ENCODE results near the gene ACSF3. TPM values are rescaled to one million over a fixed set of nuclear protein-coding genes. Genes with fewer than 3 reads are reported as not detected.
"Not testable (repeated sequence)": the region's sequence is repeated elsewhere in the genome, so short reads cannot be mapped to it uniquely, and the experiment has no call there.

Gene ACSF3
- total RNA-seq, 4 donors from 2014 or later = 17.8 to 20.7 (median 19.4) TPM

DNA sequence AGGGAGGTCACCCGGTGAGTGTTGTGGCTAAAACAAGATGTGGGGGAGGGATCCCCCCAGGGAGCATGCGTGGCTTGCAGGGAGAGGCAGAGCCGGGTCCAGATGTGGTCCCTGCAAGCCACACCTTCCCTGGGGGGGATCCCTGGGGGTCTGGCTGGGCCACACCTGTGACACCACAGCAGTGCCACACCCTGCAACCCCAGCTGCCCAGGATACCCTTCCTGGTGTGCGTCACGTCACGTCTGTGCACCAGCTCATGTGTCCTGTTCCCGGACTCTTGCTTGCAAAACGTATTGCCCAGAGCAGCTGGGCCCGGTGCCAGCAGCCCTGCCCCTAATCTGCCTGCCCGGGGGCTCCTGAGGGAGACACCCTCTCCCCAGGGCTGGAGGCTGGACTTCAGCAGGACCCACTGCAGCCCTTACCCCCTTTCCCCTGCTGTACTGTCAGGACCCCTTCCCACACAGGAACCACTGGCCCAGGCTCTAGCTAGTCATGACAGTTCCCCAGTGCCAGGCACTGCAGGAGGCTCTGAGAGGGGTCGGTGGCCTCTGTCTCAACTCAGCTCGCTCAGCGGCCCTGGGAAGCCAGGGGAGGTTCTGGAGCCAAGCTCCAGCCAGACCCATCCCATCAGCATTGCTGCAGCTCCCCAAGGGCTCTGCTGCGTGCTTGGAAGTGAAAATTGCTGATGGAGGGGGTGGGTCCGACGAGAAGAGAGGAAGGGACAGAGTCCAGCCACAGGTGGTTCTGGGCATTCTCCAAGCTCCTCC is 25.8 kb upstream of the ACSF3 start:
- Histone ChIP-seq H3K4me1 (no peaks in the 10 kb centered on the region), H3K27ac (no peak overlapping the region), H3K36me3 (no peaks in the 10 kb centered on the region), H3K27me3 (peaks cover 21 to 40% (median 32%) of the 10 kb centered on the region in 3 donors), H3K4me3 (no peak overlapping the region), H3K9me3 (no peaks in the 10 kb centered on the region)
- ATAC-seq (no peak), DNase-seq (no peak)
- intact Hi-C loops (cut with DNase I; ENCODE audit: low total_unique reads) = no loop called here
- in situ Hi-C loops (cut with MboI; ENCODE audit: low sequenced_read_pairs in 4 of 4) = no loop called here
- TF ChIP-seq, protein P1, sequence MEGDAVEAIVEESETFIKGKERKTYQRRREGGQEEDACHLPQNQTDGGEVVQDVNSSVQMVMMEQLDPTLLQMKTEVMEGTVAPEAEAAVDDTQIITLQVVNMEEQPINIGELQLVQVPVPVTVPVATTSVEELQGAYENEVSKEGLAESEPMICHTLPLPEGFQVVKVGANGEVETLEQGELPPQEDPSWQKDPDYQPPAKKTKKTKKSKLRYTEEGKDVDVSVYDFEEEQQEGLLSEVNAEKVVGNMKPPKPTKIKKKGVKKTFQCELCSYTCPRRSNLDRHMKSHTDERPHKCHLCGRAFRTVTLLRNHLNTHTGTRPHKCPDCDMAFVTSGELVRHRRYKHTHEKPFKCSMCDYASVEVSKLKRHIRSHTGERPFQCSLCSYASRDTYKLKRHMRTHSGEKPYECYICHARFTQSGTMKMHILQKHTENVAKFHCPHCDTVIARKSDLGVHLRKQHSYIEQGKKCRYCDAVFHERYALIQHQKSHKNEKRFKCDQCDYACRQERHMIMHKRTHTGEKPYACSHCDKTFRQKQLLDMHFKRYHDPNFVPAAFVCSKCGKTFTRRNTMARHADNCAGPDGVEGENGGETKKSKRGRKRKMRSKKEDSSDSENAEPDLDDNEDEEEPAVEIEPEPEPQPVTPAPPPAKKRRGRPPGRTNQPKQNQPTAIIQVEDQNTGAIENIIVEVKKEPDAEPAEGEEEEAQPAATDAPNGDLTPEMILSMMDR (IDR thresholded peaks at IDR 0.05 in 4 of 5, conservative IDR thresholded peaks at IDR 0.05 in 1 of 5) = no peak
- TF ChIP-seq POLR2A (IDR thresholded peaks at IDR 0.05) = no peak

DNA sequence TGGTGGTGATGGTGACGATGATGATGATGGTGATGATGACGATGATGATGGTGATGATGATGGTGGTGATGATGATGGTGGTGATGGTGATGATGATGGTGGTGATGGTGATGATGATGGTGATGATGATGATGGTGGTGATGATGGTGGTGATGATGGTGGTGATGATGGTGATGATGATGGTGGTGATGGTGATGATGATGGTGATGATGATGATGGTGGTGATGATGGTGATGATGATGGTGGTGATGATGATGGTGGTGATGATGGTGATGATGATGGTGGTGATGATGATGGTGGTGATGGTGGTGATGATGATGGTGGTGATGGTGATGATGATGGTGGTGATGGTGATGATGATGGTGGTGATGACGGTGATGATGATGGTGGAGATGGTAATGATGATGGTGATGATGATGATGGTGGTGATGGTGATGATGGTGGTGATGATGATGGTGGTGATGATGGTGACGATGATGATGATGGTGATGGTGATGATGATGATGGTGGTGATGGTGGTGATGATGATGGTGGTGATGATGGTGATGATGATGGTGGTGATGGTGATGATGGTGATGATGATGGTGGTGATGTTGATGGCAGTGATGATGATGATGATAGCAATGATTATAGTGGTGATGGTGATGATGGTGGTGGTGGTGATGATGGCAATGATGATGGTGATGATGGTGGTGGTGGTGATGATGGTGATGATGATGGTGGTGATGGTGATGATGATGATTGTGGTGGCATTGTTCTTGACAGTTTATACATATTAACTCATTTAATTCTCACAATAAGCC is 24.6 kb upstream of the ACSF3 start:
- DNase-seq; H3K27ac ChIP-seq; ATAC-seq; H3K4me3 ChIP-seq; in situ Hi-C loops (cut with MboI; ENCODE audit: low sequenced_read_pairs in 4 of 4); H3K4me1 ChIP-seq; H3K36me3 ChIP-seq; intact Hi-C loops (cut with DNase I; ENCODE audit: low total_unique reads); H3K9me3 ChIP-seq: not testable (repeated sequence)
- peaks cover 21 to 47% (median 39%) of the 10 kb centered on the region in 3 donors for H3K27me3 ChIP-seq

DNA sequence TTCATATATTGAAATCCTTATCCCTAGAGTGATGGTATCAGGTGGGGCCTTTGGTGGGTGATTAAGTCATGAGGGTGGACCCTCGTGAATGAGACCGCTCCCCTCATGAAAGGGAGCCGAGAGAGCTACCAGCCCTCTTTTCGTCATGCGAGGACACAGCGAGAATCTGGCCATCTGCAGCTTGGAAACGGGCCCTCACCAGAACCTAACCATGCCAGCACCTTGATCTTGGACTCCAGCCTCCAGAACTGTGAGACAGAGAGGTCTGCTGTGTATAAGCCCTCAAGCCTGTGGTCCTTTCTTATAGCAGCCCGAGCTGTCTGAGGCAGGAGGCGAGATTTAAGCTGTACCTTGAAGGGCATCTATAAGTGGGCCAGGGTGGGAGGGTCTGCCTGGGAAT is 23.7 kb upstream of the ACSF3 start:
- ATAC-seq = no peak
- Histone ChIP-seq H3K9me3 (no peaks in the 10 kb centered on the region), H3K4me3 (no peak overlapping the region), H3K4me1 (no peaks in the 10 kb centered on the region), H3K27me3 (peaks cover 21 to 47% (median 39%) of the 10 kb centered on the region in 3 donors), H3K36me3 (no peaks in the 10 kb centered on the region), H3K27ac (no peak overlapping the region)
- in situ Hi-C loops (cut with MboI; ENCODE audit: low sequenced_read_pairs in 4 of 4) (no loop called here), intact Hi-C loops (cut with DNase I; ENCODE audit: low total_unique reads) (no loop called here)
- TF ChIP-seq, protein P1 (IDR thresholded peaks at IDR 0.05 in 4 of 5, conservative IDR thresholded peaks at IDR 0.05 in 1 of 5) = no peak
- no peak for TF ChIP-seq POLR2A (IDR thresholded peaks at IDR 0.05)
- DNase-seq = no peak

DNA sequence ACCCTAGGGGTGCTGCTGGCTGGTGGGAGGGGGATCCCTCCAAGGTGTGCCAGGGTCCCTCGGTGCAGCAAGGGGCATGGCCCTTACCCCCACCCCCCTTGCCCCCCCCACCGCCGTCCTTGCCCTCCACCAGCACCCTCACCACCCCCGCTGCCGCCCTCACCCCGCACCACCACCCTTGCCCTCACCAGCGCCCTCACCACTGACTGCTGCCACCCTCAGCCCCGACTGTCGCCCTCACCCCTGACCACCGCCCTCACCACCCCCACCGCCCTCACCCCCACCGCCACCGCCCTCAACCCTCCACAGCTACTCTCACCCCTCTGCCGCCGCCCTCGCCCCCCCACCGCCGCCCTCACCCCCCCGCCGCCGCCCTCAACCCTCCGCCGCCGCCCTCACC is 23.1 kb upstream of the ACSF3 start:
- in situ Hi-C loops (cut with MboI; ENCODE audit: low sequenced_read_pairs in 4 of 4) = no loop called here
- H3K27ac ChIP-seq = no peak overlapping the region
- H3K36me3 ChIP-seq = no peaks in the 10 kb centered on the region
- peaks cover 18 to 47% (median 39%) of the 10 kb centered on the region in 3 donors for H3K27me3 ChIP-seq
- H3K4me1 ChIP-seq = no peaks in the 10 kb centered on the region
- TF ChIP-seq POLR2A (IDR thresholded peaks at IDR 0.05) = no peak
- TF ChIP-seq, protein P1 (IDR thresholded peaks at IDR 0.05 in 4 of 5, conservative IDR thresholded peaks at IDR 0.05 in 1 of 5) = no peak
- no peak overlapping the region for H3K4me3 ChIP-seq
- no peaks in the 10 kb centered on the region for H3K9me3 ChIP-seq
- intact Hi-C loops (cut with DNase I; ENCODE audit: low total_unique reads) = no loop called here
- no peak for DNase-seq
- ATAC-seq = no peak

Measured in gastrocnemius medialis (tissue), 4 donors.